HG02938 (cell line): Measurements from ENCODE around the gene CD38.

Source experiments
- ATAC-seq: cut with Tn5 transposase; IDR thresholded peaks from one replicate; pipeline ENCODE4 v1.9.1; 2021; ENCODE audit warnings: mild to moderate bottlenecking, moderate library complexity; ENCODE audit not compliant: unreplicated experiment

CD38 gene

GRCh38 chr4:15758294-15758693, 19.8 kb upstream of the CD38 start:
- ATAC-seq = no peak

GRCh38 chr4:15762460-15762859, 15.7 kb upstream of the CD38 start:
- peak; percentile 38 for ATAC-seq

- no peak for ATAC-seq
Observed at GRCh38 chr4:15765391-15765790, 12.7 kb upstream of the CD38 start.

GRCh38 chr4:15765910-15766697, 12.0 kb upstream of the CD38 start:
- peak; percentile 71 for ATAC-seq

- ATAC-seq = no peak
Observed at GRCh38 chr4:15766821-15767220, 11.3 kb upstream of the CD38 start.

GRCh38 chr4:15769202-15769601, 8.9 kb upstream of the CD38 start:
- no peak for ATAC-seq

- ATAC-seq = peak; percentile 85
Observed at GRCh38 chr4:15771216-15772058, 6.7 kb upstream of the CD38 start.

- ATAC-seq = no peak
Observed at GRCh38 chr4:15774020-15774420, 4.1 kb upstream of the CD38 start.

GRCh38 chr4:15776871-15777648, 1.1 kb upstream of the CD38 start:
- ATAC-seq = no peak

- no peak for ATAC-seq
Observed at GRCh38 chr4:15777697-15778288, 335 bp upstream of the CD38 start.

GRCh38 chr4:15779306-15779705, 1.2 kb downstream of the CD38 start:
- ATAC-seq = no peak

GRCh38 chr4:15779809-15780208, 1.7 kb downstream of the CD38 start:
- no peak for ATAC-seq

- ATAC-seq = peak; percentile 31
Observed at GRCh38 chr4:15781427-15782095, 3.4 kb downstream of the CD38 start.

GRCh38 chr4:15783676-15784075, 5.5 kb downstream of the CD38 start:
- no peak for ATAC-seq

GRCh38 chr4:15784959-15785634, 7.0 kb downstream of the CD38 start:
- ATAC-seq = peak; percentile 74

- ATAC-seq = no peak
Observed at GRCh38 chr4:15786743-15787142, 8.6 kb downstream of the CD38 start.

- no peak for ATAC-seq
Observed at GRCh38 chr4:15792974-15793373, 14.8 kb downstream of the CD38 start.

- ATAC-seq = no peak
Observed at GRCh38 chr4:15793506-15794363, 15.6 kb downstream of the CD38 start.

- ATAC-seq = no peak
Observed at GRCh38 chr4:15794426-15794825, 16.3 kb downstream of the CD38 start.
